Keratinocyte (primary cell): ENCODE data around the gene ADCY4. TPM values are rescaled to one million over a fixed set of nuclear protein-coding genes. Genes with fewer than 3 reads are reported as not detected.

ENCODE experiments used
- DNase-seq: peaks from one replicate; pipeline ENCODE4 v3.0.0-alpha.2; 2011; ENCODE audit warnings: low read depth, missing footprints, low spot score
- FAIRE-seq: peaks from 2 replicates; lab custom pipeline; 2011; peaks lifted over from hg19 to GRCh38; lab: Jason Lieb, UNC
- H2AFZ ChIP-seq: 2 replicates; pipeline ENCODE4 v1.6.0; 2012; ENCODE audit warnings: low read length, control low read depth, inconsistent platforms; ENCODE audit not compliant: control insufficient read depth
- H3K27ac ChIP-seq: 2 replicates; pipeline ENCODE4 v1.5.1; 2011; ENCODE audit warnings: low read length; ENCODE audit not compliant: control insufficient read depth, insufficient read depth
- H3K27me3 ChIP-seq: 3 replicates; pipeline ENCODE4 v1.6.0; 2011; ENCODE audit warnings: low read length; ENCODE audit not compliant: control insufficient read depth, insufficient read depth; ENCODE audit errors: extremely low read depth
- H3K36me3 ChIP-seq, 2 experiments: 2 replicates in 1 of 2; 3 replicates in 1 of 2; pipeline ENCODE4 v1.5.1; 2011; ENCODE audit warnings: low read length in 2 of 2, mild to moderate bottlenecking in 1 of 2; ENCODE audit not compliant: control insufficient read depth in 2 of 2, insufficient read depth in 2 of 2; ENCODE audit errors: extremely low read depth in 1 of 2
- H3K4me1 ChIP-seq: 3 replicates; pipeline ENCODE4 v1.5.1; 2011; ENCODE audit warnings: low read length; ENCODE audit not compliant: control insufficient read depth, insufficient read depth; ENCODE audit errors: extremely low read depth
- H3K4me2 ChIP-seq: 3 replicates; pipeline ENCODE4 v1.6.0; 2011; ENCODE audit warnings: low read depth, low read length; ENCODE audit not compliant: control insufficient read depth, insufficient read depth; ENCODE audit errors: extremely low read depth
- H3K4me3 ChIP-seq, 3 experiments: fragments of 200-600 bp in 1 of 3; sonication (generic) in 1 of 3; 2 replicates in 2 of 3; 3 replicates in 1 of 3; pipeline ENCODE4 v1.5.1; 2011 to 2016; ENCODE audit warnings: low read length in 3 of 3, mild to moderate bottlenecking in 3 of 3, control low read depth in 2 of 3, inconsistent platforms in 1 of 3, low read depth in 1 of 3, mixed read lengths in 1 of 3, mixed run types in 1 of 3, moderate library complexity in 1 of 3; ENCODE audit not compliant: control insufficient read depth in 2 of 3, insufficient read depth in 2 of 3; ENCODE audit errors: extremely low read depth in 1 of 3
- H3K79me2 ChIP-seq: 2 replicates; pipeline ENCODE4 v1.6.0; 2012; ENCODE audit warnings: low read length; ENCODE audit not compliant: control insufficient read depth, insufficient read depth
- H3K9ac ChIP-seq: 3 replicates; pipeline ENCODE4 v1.6.0; 2011; ENCODE audit warnings: low read length; ENCODE audit not compliant: control insufficient read depth, insufficient read depth; ENCODE audit errors: extremely low read depth
- H3K9me1 ChIP-seq: 3 replicates; pipeline ENCODE4 v1.6.0; 2011; ENCODE audit warnings: low read length; ENCODE audit not compliant: control insufficient read depth, insufficient read depth; ENCODE audit errors: extremely low read depth
- H3K9me3 ChIP-seq: 2 replicates; pipeline ENCODE4 v1.5.1; 2012; ENCODE audit warnings: low read depth, low read length; ENCODE audit not compliant: control insufficient read depth
- H4K20me1 ChIP-seq: 3 replicates; pipeline ENCODE4 v1.6.0; 2011; ENCODE audit warnings: low read length; ENCODE audit not compliant: control insufficient read depth, insufficient read depth; ENCODE audit errors: extremely low read depth
- CTCF ChIP-seq, 3 experiments: IDR thresholded peaks in 1 of 3; conservative IDR thresholded peaks in 1 of 3; optimal IDR thresholded peaks in 1 of 3; 2 replicates in 2 of 3; 3 replicates in 1 of 3; pipeline versions ENCODE3 to v1.5.1; 2011; ENCODE audit warnings: low read length in 3 of 3, mild to moderate bottlenecking in 3 of 3, moderate library complexity in 2 of 3, control low read depth in 1 of 3, inconsistent platforms in 1 of 3; ENCODE audit not compliant: insufficient read depth in 2 of 3; ENCODE audit errors: extremely low read depth in 1 of 3
- EZH2 ChIP-seq: IDR thresholded peaks from one replicate; pipeline ENCODE4 v1.6.1; 2012; ENCODE audit warnings: inconsistent platforms, mild to moderate bottlenecking, low read length, moderate library complexity
- dilution Hi-C: fragments of 300-500 bp; cut with MboI; formaldehyde crosslinking; loops from one replicate; pipeline ENCODE4 v1.7.0; 2020; ENCODE audit warnings: low sequenced_read_pairs; ENCODE audit not compliant: extremely low pct_ligation_motif_present
- polyA minus RNA-seq, 3 experiments: library from RNA; depleted of rRNA, polyadenylated mRNA; stranded (reverse); fragments of >200 nt; gene quantifications; 1 replicate in 1 of 3; 2 replicates in 1 of 3; 3 replicates in 1 of 3; pipeline ENCODE4 v1.2.3, GENCODE V29; 2011
- polyA plus RNA-seq, 5 experiments: library from polyadenylated mRNA; depleted of rRNA in 3 of 5; stranded (reverse) in 3 of 5; stranded (forward) in 1 of 5; unstranded in 1 of 5; fragments of >200 nt; gene quantifications; 1 replicate in 1 of 5; 2 replicates in 3 of 5; 3 replicates in 1 of 5; pipeline versions ENCODE4 v1.2.1 to v1.2.3, GENCODE V29; 2011 to 2012; ENCODE audit warnings: missing spikeins in 2 of 5, low read depth in 1 of 5, low replicate concordance in 1 of 5

Gene ADCY4
- 0.21 to 0.44 TPM (median 0.23 TPM) in 3 replicates for polyA plus RNA-seq
- polyA plus RNA-seq (2011; ENCODE audit: low read depth), result 0.92 TPM
- 0.05 and 0.16 TPM in 2 replicates for polyA plus RNA-seq (2011; cell fraction: cytosol; rRNA removed)
- polyA plus RNA-seq (2011; cell fraction: nucleus; rRNA removed), result 4.1 and 5.3 TPM in 2 replicates
- 0.29 and 0.69 TPM in 2 replicates for polyA plus RNA-seq (2012; ENCODE audit: low replicate concordance)
- polyA minus RNA-seq, result 0.20 to 0.32 TPM in 2 of 3 replicates, not detected in the other
- polyA minus RNA-seq (2011; cell fraction: cytosol; rRNA and poly(A)+ RNA removed), result 5.4 TPM
- polyA minus RNA-seq (2011; cell fraction: nucleus; rRNA and poly(A)+ RNA removed), result 1.1 and 1.2 TPM in 2 replicates

GRCh38 chr14:24334431-24335291 is at the start of gene ADCY4:
Gene ADCY4, minus strand, starts transcription at chr14:24335071. Its CDS starts 419 bp downstream, at chr14:24334652.
- H3K4me1 ChIP-seq, result peaks cover 29% of the 10 kb centered on the region
- no peaks in the 10 kb centered on the region for H4K20me1 ChIP-seq
- no peak for TF ChIP-seq CTCF (optimal IDR thresholded peaks at IDR 0.05 in 1 of 3, IDR thresholded peaks at IDR 0.05 in 1 of 3, conservative IDR thresholded peaks at IDR 0.05 in 1 of 3; ENCODE audit: extremely low read depth in 1 of 3, insufficient read depth in 2 of 3, low read length in 3 of 3)
- TF ChIP-seq EZH2, result peak; percentile 46
- no peaks in the 10 kb centered on the region for H3K9me1 ChIP-seq
- peak within 1 kb of the TSS in 2 of 3 experiments; percentile 56 to 66 for H3K4me3 ChIP-seq
- dilution Hi-C loops, result no loop called here
- H3K9ac ChIP-seq, result peak within 1 kb of the TSS; percentile 44
- no peaks in the 10 kb centered on the region for H3K79me2 ChIP-seq
- H3K9me3 ChIP-seq, result no peaks in the 10 kb centered on the region
- H3K27me3 ChIP-seq, result peaks cover 16% of the 10 kb centered on the region
- H3K27ac ChIP-seq, result no peak within 1 kb of the TSS
- FAIRE-seq (no peak), DNase-seq (no peak)
- H2AFZ ChIP-seq, result peak within 1 kb of the TSS; percentile 49
- H3K36me3 ChIP-seq, result peaks cover 0 to 2% of the 10 kb centered on the region in 2 experiments
- peak within 1 kb of the TSS; percentile 89 for H3K4me2 ChIP-seq

- Histone ChIP-seq H3K4me3 (no peak overlapping the region), H3K9ac (no peak overlapping the region), H3K9me3 (no peaks in the 10 kb centered on the region), H2AFZ (no peak overlapping the region), H3K36me3 (no peaks in the 10 kb centered on the region), H4K20me1 (no peaks in the 10 kb centered on the region), H3K4me2 (no peak overlapping the region), H3K79me2 (no peaks in the 10 kb centered on the region), H3K27ac (no peak overlapping the region), H3K27me3 (no peaks in the 10 kb centered on the region), H3K4me1 (peaks cover 11% of the 10 kb centered on the region), H3K9me1 (no peaks in the 10 kb centered on the region)
- FAIRE-seq (no peak), DNase-seq (no peak)
- dilution Hi-C loops, result no loop called here
- no peak for TF ChIP-seq EZH2
- TF ChIP-seq CTCF (optimal IDR thresholded peaks at IDR 0.05 in 1 of 3, IDR thresholded peaks at IDR 0.05 in 1 of 3, conservative IDR thresholded peaks at IDR 0.05 in 1 of 3; ENCODE audit: extremely low read depth in 1 of 3, insufficient read depth in 2 of 3, low read length in 3 of 3), result no peak
These were observed 49.3 kb upstream of the ADCY4 start for GRCh38 chr14:24384169-24384568.
